ENCODE data around the gene LDLRAP1.

- TF ChIP-seq CTCF (IDR thresholded peaks at IDR 0.05; ENCODE audit: low read depth, low read length, poor library complexity, severe bottlenecking) (peak; percentile 70), EZH2phosphoT487 (IDR thresholded peaks at IDR 0.05; ENCODE audit: borderline replicate concordance, low read length) (no peak)
Observed at GRCh38 chr1:25503551-25504426, 39.6 kb upstream of the LDLRAP1 start.

Measured in DOHH2 (cell line).